Activated CD4-positive, alpha-beta T cell treated with anti-CD3 and anti-CD28 coated beads for 36 hours (primary cell): ENCODE data around the gene KLHL2. TPM values are rescaled to one million over a fixed set of nuclear protein-coding genes. Genes with fewer than 3 reads are reported as not detected.
"Not testable (repeated sequence)": the region's sequence is repeated elsewhere in the genome, so short reads cannot be mapped to it uniquely, and the experiment has no call there.

Experiments used
- ATAC-seq: fragments of 200-7000 bp; cut with Tn5 transposase; one replicate; pipeline ENCODE4 v1.10.0; 2021; ENCODE audit warnings: mild to moderate bottlenecking, moderate library complexity
- CTCF ChIA-PET: fragments of 350-600 bp; sonication (Branson Sonifier 250); formaldehyde crosslinking; loops from one replicate; lab custom pipeline; 2021; ENCODE audit warnings: antibody characterized with exemption; lab: Charles Lee
- POLR2A ChIA-PET: fragments of 350-600 bp; sonication (Branson Sonifier 250); formaldehyde crosslinking; loops from one replicate; lab custom pipeline; 2021; ENCODE audit warnings: antibody characterized with exemption, inconsistent platforms; lab: Charles Lee
- DNase-seq: peaks from one replicate; pipeline ENCODE4 v3.0.0-alpha.2; 2020
- H3K27ac Mint-ChIP-seq: one replicate; pipeline ENCODE4 v1.8.0; 2021; ENCODE audit warnings: mixed read lengths
- H3K27me3 Mint-ChIP-seq: one replicate; pipeline ENCODE4 v1.8.0; 2021; ENCODE audit warnings: mixed read lengths
- H3K36me3 Mint-ChIP-seq: one replicate; pipeline ENCODE4 v1.8.0; 2021; ENCODE audit warnings: low read depth, mixed read lengths
- H3K4me1 Mint-ChIP-seq: one replicate; pipeline ENCODE4 v1.8.0; 2021; ENCODE audit warnings: mixed read lengths
- H3K4me3 Mint-ChIP-seq: one replicate; pipeline ENCODE4 v1.8.0; 2021; ENCODE audit warnings: mild to moderate bottlenecking, moderate library complexity, mixed read lengths
- H3K9me3 Mint-ChIP-seq: one replicate; pipeline ENCODE4 v1.8.0; 2021; ENCODE audit warnings: low read depth, mixed read lengths
- intact Hi-C, 2 experiments: fragments of 100-400 bp; cut with DNase I in 1 of 2; cut with micrococcal nuclease in 1 of 2; formaldehyde crosslinking; loops; one replicate each; pipeline versions ENCODE4 v1.14.2 to v1.15.1; 2022 to 2024; cut with DNase I, micrococcal nuclease
- total RNA-seq, 2 experiments: library from RNA; stranded (reverse); gene quantifications; one replicate each; pipeline ENCODE4 v1.2.3, GENCODE V29; 2021

KLHL2 gene
- total RNA-seq, 2 experiments from 2014 or later, result 20.9 to 22.1 TPM

GRCh38 chr4:165184998-165185397, 22.4 kb upstream of the KLHL2 start:
- POLR2A ChIA-PET, H3K9me3 Mint-ChIP-seq, H3K27ac Mint-ChIP-seq, intact Hi-C loops, H3K4me1 Mint-ChIP-seq, H3K4me3 Mint-ChIP-seq, DNase-seq, H3K27me3 Mint-ChIP-seq, H3K36me3 Mint-ChIP-seq, ATAC-seq: not testable (repeated sequence)
- CTCF ChIA-PET, result interaction anchor here (1.2 to 1.7 kb wide), 2 partner anchors 8 to 36 kb away, joined by 3 to 5 read pairs; no protein-coding TSS in a partner anchor

- ChIA-PET POLR2A (no interaction called here), CTCF (interaction anchor here (0.6 to 1.1 kb wide), 2 partner anchors 10 to 14 kb away, joined by 3 read pairs; no protein-coding TSS in a partner anchor)
- no peak overlapping the region for H3K4me3 Mint-ChIP-seq
- no peak overlapping the region for H3K27ac Mint-ChIP-seq
- DNase-seq (no peak), ATAC-seq (no peak)
- H3K4me1 Mint-ChIP-seq, result peaks cover 5% of the 10 kb centered on the region
- peaks cover 5% of the 10 kb centered on the region for H3K9me3 Mint-ChIP-seq
- H3K27me3 Mint-ChIP-seq, result no peaks in the 10 kb centered on the region
- intact Hi-C loops, result no loop called here
- no peaks in the 10 kb centered on the region for H3K36me3 Mint-ChIP-seq
These were observed 21.9 kb upstream of the KLHL2 start for GRCh38 chr4:165185448-165185847.

DNA sequence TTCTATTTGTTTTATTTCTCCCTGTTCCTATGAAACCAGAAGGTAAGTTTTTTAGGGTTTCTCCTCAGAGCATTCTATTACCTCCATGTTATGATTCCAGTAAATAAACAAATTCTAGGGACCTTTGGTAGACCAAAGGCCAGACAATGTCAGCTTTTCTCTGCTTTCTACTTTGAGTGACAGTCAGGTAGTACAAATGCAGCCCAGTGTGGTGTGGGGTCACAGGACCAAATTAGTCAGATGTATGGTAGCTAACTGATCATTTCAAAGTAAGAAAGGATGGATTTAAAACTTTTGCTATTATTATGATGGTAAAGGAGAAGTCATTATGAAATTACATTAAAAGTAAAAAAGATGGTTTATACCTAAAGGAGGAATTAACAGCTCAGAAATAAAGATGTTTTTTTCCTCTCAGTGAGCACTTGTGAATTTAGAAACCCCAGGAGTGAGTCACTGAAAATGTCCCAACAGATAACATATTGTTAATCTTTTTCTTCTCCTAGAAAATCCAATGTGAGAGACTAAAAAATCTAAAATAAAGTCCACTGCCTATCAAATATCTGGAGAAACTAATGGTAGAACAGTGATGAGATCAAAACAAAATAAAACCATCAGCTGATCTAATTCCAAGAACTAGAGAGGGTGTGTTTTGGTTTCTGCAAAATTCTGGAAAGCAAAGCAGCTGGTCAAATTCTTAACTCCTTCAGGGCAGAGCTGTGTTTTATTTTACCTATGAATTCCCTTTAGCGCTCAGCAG, 16.6 kb upstream of the KLHL2 start:
- Mint-ChIP-seq H3K27ac (peak overlapping the region; percentile 69), H3K4me3 (no peak overlapping the region), H3K9me3 (peaks cover 5% of the 10 kb centered on the region), H3K27me3 (no peaks in the 10 kb centered on the region), H3K36me3 (no peaks in the 10 kb centered on the region), H3K4me1 (peaks cover 30% of the 10 kb centered on the region)
- ChIA-PET CTCF (no interaction called here), POLR2A (no interaction called here)
- intact Hi-C loops, result no loop called here
- ATAC-seq (peak; percentile 86), DNase-seq (peak; percentile 63)

- Mint-ChIP-seq H3K4me3 (no peak overlapping the region), H3K27ac (no peak overlapping the region), H3K4me1 (peaks cover 30% of the 10 kb centered on the region), H3K9me3 (peaks cover 5% of the 10 kb centered on the region), H3K27me3 (no peaks in the 10 kb centered on the region), H3K36me3 (no peaks in the 10 kb centered on the region)
- ATAC-seq, result peak; percentile 70
- no peak for DNase-seq
- POLR2A ChIA-PET, result no interaction called here
- intact Hi-C loops, result no loop called here
- CTCF ChIA-PET, result no interaction called here
These were observed 16.1 kb upstream of the KLHL2 start for GRCh38 chr4:165191348-165191656.

- Mint-ChIP-seq H3K27ac (no peak overlapping the region), H3K4me3 (no peak overlapping the region), H3K4me1 (peaks cover 30% of the 10 kb centered on the region), H3K36me3 (no peaks in the 10 kb centered on the region), H3K27me3 (no peaks in the 10 kb centered on the region), H3K9me3 (peaks cover 5% of the 10 kb centered on the region)
- ATAC-seq (no peak), DNase-seq (no peak)
- intact Hi-C loops, result no loop called here
- ChIA-PET POLR2A (no interaction called here), CTCF (no interaction called here)
These were observed 15.4 kb upstream of the KLHL2 start for GRCh38 chr4:165191814-165192499.

DNA sequence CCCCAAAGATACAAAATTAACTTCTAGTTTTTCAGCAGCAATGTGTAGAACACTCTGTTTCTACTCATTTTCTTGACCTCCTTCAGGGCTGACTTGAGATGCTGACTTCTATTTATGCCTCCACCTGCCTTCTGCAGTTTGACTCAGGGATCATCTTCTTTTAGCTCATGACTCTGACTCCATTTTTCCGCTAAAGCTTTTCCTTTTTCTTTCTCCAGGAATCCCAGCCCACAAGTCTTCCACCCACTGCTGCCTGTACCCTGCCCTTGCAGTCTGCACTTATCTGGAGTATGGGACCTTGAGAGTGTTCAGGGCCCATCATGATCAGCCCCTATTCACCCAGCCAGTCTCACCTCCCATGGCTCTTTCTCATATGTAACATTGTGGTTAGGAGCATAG, 14.9 kb upstream of the KLHL2 start:
- Mint-ChIP-seq H3K36me3 (no peaks in the 10 kb centered on the region), H3K27ac (no peak overlapping the region), H3K9me3 (peaks cover 5% of the 10 kb centered on the region), H3K27me3 (no peaks in the 10 kb centered on the region), H3K4me3 (no peak overlapping the region), H3K4me1 (peaks cover 30% of the 10 kb centered on the region)
- CTCF ChIA-PET, result interaction anchor here (1.3 kb wide), 1 partner anchor 8 kb away, joined by 3 read pairs; no protein-coding TSS in a partner anchor
- POLR2A ChIA-PET, result no interaction called here
- intact Hi-C loops, result no loop called here
- DNase-seq (no peak), ATAC-seq (no peak)

DNA sequence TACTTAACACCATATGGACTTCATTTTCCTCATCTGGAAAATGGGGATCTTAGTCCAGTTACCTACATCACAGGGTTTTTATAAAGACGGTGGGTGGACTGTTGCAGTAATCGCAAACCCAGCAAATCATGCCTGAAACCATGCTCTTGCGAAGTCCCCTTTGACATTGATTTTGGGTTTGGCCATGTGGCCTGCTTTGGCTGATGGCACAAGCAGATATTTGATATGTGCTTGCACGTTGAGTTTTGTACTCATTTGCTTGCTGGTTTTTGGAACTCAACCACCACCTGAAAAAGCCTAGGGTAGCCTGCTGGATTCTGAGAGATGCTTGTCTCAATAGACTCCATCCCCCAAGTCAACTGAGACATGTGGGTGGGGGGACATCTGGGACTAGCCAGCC, 14.4 kb upstream of the KLHL2 start:
- intact Hi-C loops, result no loop called here
- H3K36me3 Mint-ChIP-seq, result no peaks in the 10 kb centered on the region
- no peak overlapping the region for H3K4me3 Mint-ChIP-seq
- no peaks in the 10 kb centered on the region for H3K27me3 Mint-ChIP-seq
- peaks cover 5% of the 10 kb centered on the region for H3K9me3 Mint-ChIP-seq
- CTCF ChIA-PET, result interaction anchor here (1.3 kb wide), 1 partner anchor 9 kb away, joined by 3 read pairs; no protein-coding TSS in a partner anchor
- POLR2A ChIA-PET, result no interaction called here
- H3K27ac Mint-ChIP-seq, result no peak overlapping the region
- DNase-seq (no peak), ATAC-seq (no peak)
- H3K4me1 Mint-ChIP-seq, result peaks cover 30% of the 10 kb centered on the region

GRCh38 chr4:165194368-165194767, 13.0 kb upstream of the KLHL2 start:
- intact Hi-C loops, result no loop called here
- Mint-ChIP-seq H3K36me3 (no peaks in the 10 kb centered on the region), H3K27ac (no peak overlapping the region), H3K27me3 (no peaks in the 10 kb centered on the region), H3K9me3 (no peaks in the 10 kb centered on the region), H3K4me3 (no peak overlapping the region), H3K4me1 (peaks cover 40% of the 10 kb centered on the region)
- no peak for DNase-seq
- ChIA-PET POLR2A (no interaction called here), CTCF (no interaction called here)
- ATAC-seq, result no peak

DNA sequence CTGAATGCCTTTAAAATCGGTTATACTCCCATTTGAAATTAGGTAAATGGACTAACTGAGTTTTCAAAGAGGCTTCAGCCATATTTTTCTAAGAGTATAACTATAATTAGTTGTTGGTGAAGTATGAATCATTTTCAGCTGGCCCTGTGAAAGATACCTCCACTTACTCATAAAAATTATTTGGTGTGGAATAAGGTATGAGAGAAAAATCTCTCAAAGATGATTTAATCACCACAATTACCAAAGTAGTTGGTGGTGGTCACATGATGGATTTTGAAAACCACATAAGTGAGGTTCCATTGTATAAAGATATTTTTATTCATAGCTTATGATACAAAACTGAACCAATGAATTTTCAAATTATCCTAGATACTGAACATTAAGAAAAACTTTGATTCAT, 9.0 kb upstream of the KLHL2 start:
- Mint-ChIP-seq H3K27ac (no peak overlapping the region), H3K4me1 (peaks cover 13% of the 10 kb centered on the region), H3K27me3 (no peaks in the 10 kb centered on the region), H3K9me3 (no peaks in the 10 kb centered on the region), H3K4me3 (no peak overlapping the region), H3K36me3 (no peaks in the 10 kb centered on the region)
- intact Hi-C loops, result no loop called here
- DNase-seq (no peak), ATAC-seq (no peak)
- ChIA-PET CTCF (interaction anchor here (0.7 kb wide), 1 partner anchor 66 kb away, joined by 3 read pairs; no protein-coding TSS in a partner anchor), POLR2A (no interaction called here)

DNA sequence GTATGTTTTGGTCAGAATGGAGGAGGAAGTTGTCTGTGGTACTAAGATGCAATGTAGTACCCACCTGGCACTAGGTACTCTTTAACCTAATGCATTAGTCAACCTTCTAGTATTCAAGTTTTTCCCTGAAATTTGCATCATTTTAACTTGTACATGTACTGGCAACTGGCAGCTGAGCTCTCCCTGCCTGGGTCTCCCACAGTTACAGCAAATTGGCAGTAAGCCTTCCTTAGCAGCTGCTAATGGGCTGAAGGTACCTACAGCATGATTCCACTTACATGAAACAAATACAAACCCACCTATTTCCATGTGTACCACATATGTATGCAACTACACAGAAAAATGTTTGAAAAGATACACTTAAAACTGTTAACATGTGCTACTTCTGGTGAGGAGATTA, 8.1 kb upstream of the KLHL2 start:
- H3K27me3 Mint-ChIP-seq, result no peaks in the 10 kb centered on the region
- DNase-seq (no peak), ATAC-seq (no peak)
- no peaks in the 10 kb centered on the region for H3K36me3 Mint-ChIP-seq
- H3K9me3 Mint-ChIP-seq, result no peaks in the 10 kb centered on the region
- no peak overlapping the region for H3K27ac Mint-ChIP-seq
- intact Hi-C loops, result no loop called here
- ChIA-PET POLR2A (interaction anchor here (0.7 kb wide), 1 partner anchor 9 kb away, joined by 3 read pairs; no protein-coding TSS in a partner anchor), CTCF (no interaction called here)
- H3K4me1 Mint-ChIP-seq, result peaks cover 20% of the 10 kb centered on the region
- no peak overlapping the region for H3K4me3 Mint-ChIP-seq

- ChIA-PET CTCF (interaction anchor here (0.7 kb wide), 1 partner anchor 14 kb away, joined by 3 read pairs; no protein-coding TSS in a partner anchor), POLR2A (interaction anchor here (0.7 kb wide), 1 partner anchor 8 kb away, joined by 3 read pairs; no protein-coding TSS in a partner anchor)
- peaks cover 24% of the 10 kb centered on the region for H3K4me1 Mint-ChIP-seq
- no peaks in the 10 kb centered on the region for H3K36me3 Mint-ChIP-seq
- DNase-seq, result no peak
- H3K27ac Mint-ChIP-seq, result no peak overlapping the region
- ATAC-seq, result no peak
- H3K9me3 Mint-ChIP-seq, result no peaks in the 10 kb centered on the region
- H3K4me3 Mint-ChIP-seq, result no peak overlapping the region
- H3K27me3 Mint-ChIP-seq, result no peaks in the 10 kb centered on the region
- intact Hi-C loops, result loop anchor here in 1 of 2 experiments (10.0 kb wide), 1 partner anchor 55 kb away; no protein-coding TSS in a partner anchor
These were observed 7.6 kb upstream of the KLHL2 start for GRCh38 chr4:165199722-165200121.
